H1 (cell line): ENCODE data around the gene CORO2B. TPM values are rescaled to one million over a fixed set of nuclear protein-coding genes. Genes with fewer than 3 reads are reported as not detected.

Experiments
- BACH1 ChIP-seq: IDR thresholded peaks from 2 replicates; pipeline ENCODE4 v1.6.1; 2012; ENCODE audit warnings: low read length, improper control_type of control experiment
- BCL11A ChIP-seq, 2 experiments: IDR thresholded peaks; one replicate each; pipeline ENCODE4 v1.6.1; 2011; ENCODE audit warnings: low read depth in 2 of 2, low read length in 2 of 2, mild to moderate bottlenecking in 2 of 2
- CHD2 ChIP-seq: IDR thresholded peaks from 2 replicates; pipeline ENCODE4 v1.6.1; 2012; ENCODE audit warnings: low read length, improper control_type of control experiment
- EGR1 ChIP-seq: IDR thresholded peaks from 2 replicates; pipeline ENCODE4 v1.6.1; 2011; ENCODE audit warnings: low read depth, low read length, borderline replicate concordance
- EZH2 ChIP-seq: fragments of 200-600 bp; sonication (generic); IDR thresholded peaks from 2 replicates; pipeline ENCODE4 v1.7.1; 2012; ENCODE audit warnings: low read depth, mild to moderate bottlenecking, moderate library complexity, low read length, inconsistent platforms; ENCODE audit not compliant: severe bottlenecking
- FOSL1 ChIP-seq: IDR thresholded peaks from 2 replicates; pipeline ENCODE4 v1.6.1; 2011; ENCODE audit warnings: mild to moderate bottlenecking, low read depth, low read length, moderate library complexity; ENCODE audit not compliant: insufficient read depth
- JUND ChIP-seq: IDR thresholded peaks from 2 replicates; pipeline ENCODE4 v1.6.1; 2011; ENCODE audit warnings: mild to moderate bottlenecking, improper control_type of control experiment, low read length
- KDM4A ChIP-seq: IDR thresholded peaks from one replicate; pipeline ENCODE4 v1.7.1; 2012; ENCODE audit warnings: low read depth, mild to moderate bottlenecking, moderate library complexity, low read length, inconsistent platforms; ENCODE audit not compliant: severe bottlenecking
- PHF8 ChIP-seq: fragments of 200-600 bp; sonication (generic); conservative IDR thresholded peaks from 2 replicates; pipeline ENCODE4 v1.7.1; 2012; ENCODE audit warnings: low read depth, mild to moderate bottlenecking, inconsistent platforms, low read length, moderate library complexity
- RAD21 ChIP-seq, 2 experiments: IDR thresholded peaks in 1 of 2; conservative IDR thresholded peaks in 1 of 2; 2 replicates each; pipeline ENCODE4 v1.6.1; 2011; ENCODE audit warnings: low read depth in 2 of 2, low read length in 2 of 2, improper control_type of control experiment in 1 of 2, inconsistent platforms in 1 of 2, mild to moderate bottlenecking in 1 of 2, moderate library complexity in 1 of 2
- SIN3A ChIP-seq, 2 experiments: IDR thresholded peaks in 1 of 2; conservative IDR thresholded peaks in 1 of 2; 2 replicates each; pipeline ENCODE4 v1.6.1; 2011 to 2012; ENCODE audit warnings: low read length in 2 of 2, improper control_type of control experiment in 1 of 2, low read depth in 1 of 2, mild to moderate bottlenecking in 1 of 2
- TAF1 ChIP-seq: IDR thresholded peaks from 2 replicates; pipeline ENCODE4 v1.6.1; 2011; ENCODE audit warnings: mild to moderate bottlenecking, low read depth, low read length
- TCF12 ChIP-seq: IDR thresholded peaks from 2 replicates; pipeline ENCODE4 v1.6.1; 2011; ENCODE audit warnings: low read depth, mild to moderate bottlenecking, low read length
- ZNF274 ChIP-seq: IDR thresholded peaks from 2 replicates; pipeline ENCODE4 v1.7.0; 2012; ENCODE audit warnings: low read length, borderline replicate concordance; ENCODE audit errors: extremely low read depth
- polyA plus RNA-seq, 7 experiments: library from polyadenylated mRNA; depleted of rRNA in 3 of 7; stranded (reverse) in 5 of 7; unstranded in 2 of 7; fragments of >200 nt in 5 of 7; fragments of 200-250 nt in 2 of 7; gene quantifications; 1 replicate in 5 of 7; 2 replicates in 1 of 7; 4 replicates in 1 of 7; pipeline versions ENCODE4 v1.2.1 to v1.2.3, GENCODE V29; 2011 to 2013; ENCODE audit warnings: missing spikeins in 2 of 7, mixed read lengths in 2 of 7
- total RNA-seq: library from RNA; stranded (reverse); fragmentation: NEBNext Ultra II Directional; extraction: Animal tissue kit (Norgen Biotek cat#: 25700); gene quantifications from 2 replicates; pipeline ENCODE4 v1.2.1, GENCODE V29; 2021
- TF ChIP-seq, protein P1 (sequence below): IDR thresholded peaks from 2 replicates; pipeline ENCODE4 v1.6.1; 2011; ENCODE audit warnings: low read depth, mild to moderate bottlenecking, low read length; ENCODE audit not compliant: insufficient read depth

The CORO2B gene
- total and polyA plus RNA-seq, 2 of the 8 experiments (the other 6 are each of a cell fraction or from before 2014, with no cell fraction given) = 3.4 to 6.7 TPM

DNA sequence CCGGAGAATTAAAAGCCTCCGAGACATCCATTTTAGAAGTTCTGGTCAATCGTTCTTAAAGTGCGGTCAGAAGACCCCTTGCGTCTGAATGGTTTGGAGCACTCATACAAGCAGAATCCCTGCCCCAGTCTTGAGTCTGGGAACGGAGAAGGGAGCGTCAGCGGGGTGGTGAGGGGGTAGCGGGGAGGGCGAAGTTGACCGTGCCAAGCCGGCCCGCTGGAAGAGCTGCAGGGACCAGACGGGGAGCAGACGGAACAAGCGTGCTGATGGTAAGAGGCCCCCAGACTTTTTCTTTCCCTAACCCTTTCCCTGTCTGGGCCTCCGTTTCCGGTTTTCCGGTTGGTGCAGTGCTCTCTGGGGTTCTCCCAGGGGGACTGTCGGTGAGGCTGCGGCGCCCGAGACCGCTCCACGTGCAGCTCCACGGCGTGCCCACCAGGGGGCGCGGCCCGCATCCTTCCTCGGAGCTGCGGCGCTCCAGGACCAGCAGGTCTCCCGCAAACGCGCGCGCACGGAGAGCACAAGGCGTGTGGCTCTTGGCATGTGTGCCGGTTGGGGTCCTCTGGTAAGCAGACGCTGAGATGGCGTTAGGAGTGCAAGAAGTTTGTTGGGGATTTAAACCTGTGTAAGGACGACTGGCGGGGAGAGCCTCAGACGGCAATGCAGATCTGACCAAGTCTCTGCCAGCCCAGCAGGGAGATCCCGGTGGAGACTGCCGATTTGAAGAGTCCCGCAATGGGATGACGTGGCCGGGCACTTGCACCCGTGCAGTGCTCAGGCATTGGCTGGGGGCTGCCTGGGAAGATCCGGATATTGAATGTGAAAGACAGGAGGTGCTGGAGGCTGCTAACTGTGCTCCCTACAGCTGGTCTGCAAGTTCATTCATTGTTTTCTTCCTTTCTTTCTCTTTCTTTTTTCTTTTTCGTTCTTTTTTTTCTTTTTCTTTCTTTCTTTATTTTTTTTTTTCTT is 19.2 kb upstream of the CORO2B start (continued):
- TF ChIP-seq BACH1 (peak; percentile 72), CHD2 (peak; percentile 30; the same call in 1 of the 2 replicates), TAF1 (no peak), EGR1 (no peak), KDM4A (peak; percentile 80), PHF8 (no peak), TCF12 (0 out of 2 replicates have a peak, but pooled peaks have one; percentile 3), ZNF274 (no peak), FOSL1 (no peak), JUND (peak; percentile 3; the same call in 1 of the 2 replicates), BCL11A (IDR thresholded peaks at IDR 0.05; ENCODE audit: low read depth in 2 of 2, low read length in 2 of 2) (no peak), SIN3A (conservative IDR thresholded peaks at IDR 0.05 in 1 of 2, IDR thresholded peaks at IDR 0.05 in 1 of 2; ENCODE audit: low read depth in 1 of 2, low read length in 2 of 2) (peak in 1 of 2 experiments; percentile 67; a peak in 1 of 4 replicates), EZH2 (peak; percentile 24), RAD21 (IDR thresholded peaks at IDR 0.05 in 1 of 2, conservative IDR thresholded peaks at IDR 0.05 in 1 of 2; ENCODE audit: low read depth in 2 of 2, low read length in 2 of 2) (peak; percentile 78 to 86)
- TF ChIP-seq, protein P1, sequence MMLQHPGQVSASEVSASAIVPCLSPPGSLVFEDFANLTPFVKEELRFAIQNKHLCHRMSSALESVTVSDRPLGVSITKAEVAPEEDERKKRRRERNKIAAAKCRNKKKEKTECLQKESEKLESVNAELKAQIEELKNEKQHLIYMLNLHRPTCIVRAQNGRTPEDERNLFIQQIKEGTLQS = no peak
